HCT116 (cell line): ENCODE results near the gene BABAM2. TPM values are rescaled to one million over a fixed set of nuclear protein-coding genes. Genes with fewer than 3 reads are reported as not detected.

ENCODE experiments used
- ATAC-seq: fragments of 200-7000 bp; cut with Tn5 transposase; 2 replicates; pipeline ENCODE4 v1.9.1; 2020; ENCODE audit warnings: mild to moderate bottlenecking, moderate library complexity
- BruUV-seq: library from RNA; stranded (reverse); fragments of 400-500 nt; replicated peaks from 2 replicates; lab custom pipeline; 2021; lab: Mats Ljungman, UMichigan
- CTCF ChIA-PET: fragments of 300-600 bp; sonication (Branson Sonifier 250); formaldehyde crosslinking; loops from one replicate; lab custom pipeline; 2021; ENCODE audit warnings: antibody characterized with exemption; lab: Charles Lee
- POLR2A ChIA-PET: fragments of 300-600, 350-600 bp; sonication (Branson Sonifier 250); formaldehyde crosslinking; loops from one replicate; lab custom pipeline; 2021; ENCODE audit warnings: antibody characterized with exemption; lab: Charles Lee
- RAD21 ChIA-PET, 2 experiments: fragments of 300-600 bp; sonication (Branson Sonifier 250); formaldehyde crosslinking; loops; one replicate each; lab custom pipeline; 2023; ENCODE audit warnings: low total read pairs in 2 of 2; ENCODE audit not compliant: uncharacterized antibody in 2 of 2, unreplicated experiment in 2 of 2, low non-redundant PET in 1 of 2; lab: Charles Lee
- DNase-seq: peaks from one replicate; pipeline ENCODE4 v3.0.0-alpha.2; 2010; ENCODE audit warnings: low read depth, low spot score
- H2AFZ ChIP-seq: fragments of 200-600 bp; shearing (Covaris generic), sonication (generic); 2 replicates; pipeline ENCODE4 v1.6.1; 2017; ENCODE audit warnings: low read depth, mixed run types, mixed read lengths, antibody characterized with exemption, low read length; ENCODE audit not compliant: poor library complexity, severe bottlenecking
- H3K27ac ChIP-seq: 2 replicates; pipeline ENCODE4 v1.5.1; 2012; ENCODE audit warnings: low read depth, low read length
- H3K27me3 ChIP-seq: fragments of 200-600 bp; sonication (generic); 2 replicates; pipeline ENCODE4 v1.6.1; 2016; ENCODE audit warnings: mixed run types, low read length, mixed read lengths; ENCODE audit not compliant: insufficient read depth
- H3K36me3 ChIP-seq, 2 experiments: fragments of 200-500 bp in 1 of 2; fragments of 200-600 bp in 1 of 2; sonication (Bioruptor generic) in 1 of 2; sonication (generic) in 1 of 2; 2 replicates each; pipeline versions ENCODE4 v1.5.1 to v1.6.1; 2014 to 2016; ENCODE audit warnings: low read length in 2 of 2, inconsistent platforms in 1 of 2, mixed read lengths in 1 of 2, mixed run types in 1 of 2; ENCODE audit not compliant: insufficient read depth in 2 of 2, control insufficient read depth in 1 of 2
- H3K4me1 ChIP-seq, 2 experiments: fragments of 200-600 bp in 1 of 2; sonication (generic) in 1 of 2; 2 replicates each; pipeline versions ENCODE4 v1.5.1 to v1.6.1; 2012 to 2017; ENCODE audit warnings: low read length in 2 of 2, inconsistent platforms in 1 of 2, mild to moderate bottlenecking in 1 of 2, mixed read lengths in 1 of 2, mixed run types in 1 of 2, moderate library complexity in 1 of 2; ENCODE audit not compliant: insufficient read depth in 2 of 2, control insufficient read depth in 1 of 2
- H3K4me2 ChIP-seq: fragments of 200-600 bp; sonication (generic); 2 replicates; pipeline ENCODE4 v1.6.1; 2017; ENCODE audit warnings: mixed run types, low read length, mixed read lengths
- H3K4me3 ChIP-seq, 2 experiments: fragments of 200-600 bp in 1 of 2; sonication (generic) in 1 of 2; replicated peaks in 1 of 2; 2 replicates each; pipeline ENCODE4 v1.5.1; 2011 to 2016; ENCODE audit warnings: low read length in 2 of 2, control low read depth in 1 of 2, low read depth in 1 of 2, mild to moderate bottlenecking in 1 of 2, mixed read lengths in 1 of 2, mixed run types in 1 of 2
- H3K79me2 ChIP-seq: fragments of 200-600 bp; sonication (generic); 2 replicates; pipeline ENCODE4 v1.6.1; 2017; ENCODE audit warnings: mild to moderate bottlenecking, mixed run types, low read length, moderate library complexity, mixed read lengths; ENCODE audit not compliant: insufficient read depth
- H3K9ac ChIP-seq: fragments of 200-600 bp; sonication (generic); 2 replicates; pipeline ENCODE4 v1.6.1; 2016; ENCODE audit warnings: low read length, mixed read lengths
- H3K9me2 ChIP-seq: fragments of 200-600 bp; sonication (generic), shearing (Covaris generic); 2 replicates; pipeline ENCODE4 v1.6.1; 2017; ENCODE audit warnings: mixed run types, mild to moderate bottlenecking, moderate library complexity; ENCODE audit not compliant: insufficient read depth
- H3K9me3 ChIP-seq, 2 experiments: fragments of 200-500 bp in 1 of 2; fragments of 200-600 bp in 1 of 2; sonication (Bioruptor generic) in 1 of 2; sonication (generic) in 1 of 2; 2 replicates each; pipeline ENCODE4 v1.6.1; 2014 to 2017; ENCODE audit warnings: low read length in 2 of 2, mixed read lengths in 2 of 2, inconsistent platforms in 1 of 2, low read depth in 1 of 2, mild to moderate bottlenecking in 1 of 2, mixed run types in 1 of 2, moderate library complexity in 1 of 2; ENCODE audit not compliant: control insufficient read depth in 1 of 2, insufficient read depth in 1 of 2
- H4K20me1 ChIP-seq: fragments of 200-600 bp; sonication (generic), shearing (Covaris generic); 2 replicates; pipeline ENCODE4 v1.6.1; 2017; ENCODE audit warnings: mixed run types, mild to moderate bottlenecking, moderate library complexity; ENCODE audit not compliant: insufficient read depth
- CEBPB ChIP-seq: IDR thresholded peaks from 2 replicates; pipeline ENCODE4 v1.6.1; 2012; ENCODE audit warnings: low read depth
- EGR1 ChIP-seq: IDR thresholded peaks from 2 replicates; pipeline ENCODE4 v1.6.1; 2012; ENCODE audit warnings: low read depth
- EZH2phosphoT487 ChIP-seq: fragments of 200-600 bp; IDR thresholded peaks from 2 replicates; pipeline ENCODE4 v1.6.1; 2018; ENCODE audit warnings: antibody characterized with exemption, borderline replicate concordance
- JUND ChIP-seq: IDR thresholded peaks from 2 replicates; pipeline ENCODE4 v1.6.1; 2012
- POLR2A ChIP-seq: IDR thresholded peaks from 2 replicates; pipeline ENCODE4 v1.7.0; 2011; ENCODE audit warnings: borderline replicate concordance; ENCODE audit not compliant: insufficient read depth, insufficient read length; ENCODE audit errors: extremely low read depth
- POLR2AphosphoS5 ChIP-seq: IDR thresholded peaks from 2 replicates; pipeline ENCODE4 v1.6.1; 2011; ENCODE audit warnings: mild to moderate bottlenecking, low read depth, low read length, moderate library complexity
- SIN3A ChIP-seq: IDR thresholded peaks from 2 replicates; pipeline ENCODE4 v1.6.1; 2012; ENCODE audit warnings: low read depth
- SP1 ChIP-seq: IDR thresholded peaks from 2 replicates; pipeline ENCODE4 v1.6.1; 2012; ENCODE audit warnings: low read depth
- SRF ChIP-seq: IDR thresholded peaks from 2 replicates; pipeline ENCODE4 v1.6.1; 2012; ENCODE audit warnings: low read depth
- TCF7L2 ChIP-seq: IDR thresholded peaks from 2 replicates; pipeline ENCODE4 v1.7.0; 2011; ENCODE audit warnings: borderline replicate concordance, inconsistent platforms; ENCODE audit not compliant: insufficient read depth, insufficient read length; ENCODE audit errors: extremely low read depth
- ZFX ChIP-seq: fragments of 450-650 bp; IDR thresholded peaks from 2 replicates; pipeline ENCODE4 v1.6.1; 2017
- intact Hi-C: fragments of 100-400 bp; cut with micrococcal nuclease; formaldehyde crosslinking; loops from 2 replicates; pipeline ENCODE4 v1.10.0; 2022
- total RNA-seq: library from RNA; stranded (reverse); gene quantifications from one replicate; pipeline ENCODE4 v1.2.1, GENCODE V29; 2021; ENCODE audit not compliant: unreplicated experiment

BABAM2 gene
- total RNA-seq, 1 experiment from 2014 or later, result 23.8 TPM

DNA sequence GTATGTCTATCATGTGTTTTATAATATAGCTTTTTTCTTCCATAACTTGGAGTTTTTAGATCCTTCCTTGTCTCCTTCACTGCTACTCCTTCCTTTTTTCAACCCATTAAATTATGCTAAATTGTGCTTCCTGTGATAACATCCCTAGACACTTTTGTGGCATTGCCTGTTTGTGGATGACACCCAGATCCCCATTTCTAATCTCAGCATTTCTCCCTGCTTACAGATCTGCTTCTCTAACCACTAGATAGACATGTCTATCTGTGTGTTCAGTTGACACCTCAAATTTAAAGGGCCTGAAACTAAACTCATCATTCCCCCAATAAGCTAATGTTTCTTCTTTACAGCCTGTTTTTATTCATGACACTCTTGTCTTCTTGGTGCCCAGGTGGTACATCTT is 244.8 kb downstream of the BABAM2 start:
- H3K27me3 ChIP-seq, result no peaks in the 10 kb centered on the region
- no peak overlapping the region for H2AFZ ChIP-seq
- no peak for ATAC-seq
- no peak overlapping the region for H3K27ac ChIP-seq
- DNase-seq, result no peak
- no peak overlapping the region for H3K9ac ChIP-seq
- no peak overlapping the region for H3K4me2 ChIP-seq
- H3K36me3 ChIP-seq, result no peaks in the 10 kb centered on the region
- intact Hi-C loops, result no loop called here
- RAD21 ChIA-PET, result no interaction called here
- no peaks in the 10 kb centered on the region; a peak in 1 of 4 replicates for H3K4me1 ChIP-seq
- no peaks in the 10 kb centered on the region for H3K79me2 ChIP-seq
- H3K9me2 ChIP-seq, result no peaks in the 10 kb centered on the region
- CTCF ChIA-PET, result no interaction called here
- TF ChIP-seq EZH2phosphoT487 (no peak), SRF (no peak), JUND (no peak), POLR2AphosphoS5 (no peak), EGR1 (no peak), TCF7L2 (no peak), POLR2A (no peak), SP1 (no peak)
- TF ChIP-seq, all 23 proteins: peak for 0
- Histone ChIP-seq H4K20me1 (no peaks in the 10 kb centered on the region), H3K4me3 (no peak overlapping the region), H3K9me3 (no peaks in the 10 kb centered on the region)
- BruUV-seq, result no TSS peak
- POLR2A ChIA-PET, result no interaction called here

DNA sequence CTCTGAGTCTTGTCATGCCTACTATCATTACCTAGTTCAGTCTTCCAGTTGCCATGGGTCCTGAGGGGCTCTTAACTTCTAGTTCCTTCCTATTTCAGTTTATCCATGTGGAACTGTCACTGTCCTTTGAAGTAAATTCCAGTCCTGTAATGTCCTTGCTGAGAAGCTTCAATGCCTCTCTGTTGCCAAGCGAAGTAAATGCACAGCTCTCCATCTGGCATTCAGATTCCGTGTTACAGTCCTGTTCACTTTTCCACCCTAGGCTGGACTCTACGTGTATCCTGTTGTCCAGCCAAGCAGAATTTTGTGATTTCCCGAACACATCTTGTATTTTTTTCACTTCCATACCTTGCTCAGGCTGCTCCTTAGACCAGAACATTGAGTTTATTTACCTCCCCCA is 245.3 kb downstream of the BABAM2 start:
- Histone ChIP-seq H2AFZ (no peak overlapping the region), H3K4me1 (no peaks in the 10 kb centered on the region; a peak in 1 of 4 replicates), H3K27ac (no peak overlapping the region), H3K36me3 (no peaks in the 10 kb centered on the region), H4K20me1 (no peaks in the 10 kb centered on the region), H3K9ac (no peak overlapping the region), H3K9me3 (no peaks in the 10 kb centered on the region), H3K4me2 (no peak overlapping the region), H3K79me2 (no peaks in the 10 kb centered on the region), H3K9me2 (no peaks in the 10 kb centered on the region), H3K27me3 (no peaks in the 10 kb centered on the region), H3K4me3 (no peak overlapping the region)
- ChIA-PET RAD21 (no interaction called here), CTCF (no interaction called here), POLR2A (no interaction called here)
- TF ChIP-seq POLR2AphosphoS5 (no peak), SIN3A (no peak), EZH2phosphoT487 (no peak), CEBPB (no peak), ZFX (no peak)
- no peak for ATAC-seq
- no TSS peak for BruUV-seq
- DNase-seq, result no peak
- intact Hi-C loops, result no loop called here
